GM12878 (cell line): ENCODE results near the gene CNOT8. TPM values are rescaled to one million over a fixed set of nuclear protein-coding genes. Genes with fewer than 3 reads are reported as not detected.

Experiments used
- ATAC-seq: fragments of 200-7000 bp; cut with Tn5 transposase; 3 replicates; pipeline ENCODE4 v1.9.1; 2020; ENCODE audit warnings: mild to moderate bottlenecking, moderate library complexity
- BruUV-seq: library from RNA; stranded (reverse); fragments of 400-500 nt; replicated peaks from 2 replicates; lab custom pipeline; 2021; lab: Mats Ljungman, UMichigan
- CTCF ChIA-PET: fragments of 300-600 bp; sonication (Branson Sonifier 250); formaldehyde crosslinking; extraction: SDS; loops from one replicate; lab custom pipeline; 2021; ENCODE audit warnings: inconsistent platforms; lab: Yijun Ruan, JAX
- POLR2A ChIA-PET: fragments of 350-600 bp; formaldehyde crosslinking; extraction: SDS; loops from one replicate; lab custom pipeline; 2021; ENCODE audit warnings: inconsistent platforms; lab: Charles Lee
- RAD21 ChIA-PET: fragments of 300-600 bp; sonication (Branson Sonifier 250); formaldehyde crosslinking; loops from one replicate; lab custom pipeline; 2023; ENCODE audit warnings: antibody characterized with exemption; ENCODE audit not compliant: unreplicated experiment; lab: Charles Lee
- SMC1A ChIA-PET: fragments of 300-600 bp; sonication (Branson Sonifier 250); formaldehyde crosslinking; loops from one replicate; lab custom pipeline; 2023; ENCODE audit not compliant: unreplicated experiment, uncharacterized antibody; lab: Charles Lee
- DNase-seq: peaks from one replicate; pipeline ENCODE4 v3.0.0-alpha.2; 2011; ENCODE audit warnings: low read depth, low spot score
- FAIRE-seq: peaks from 3 replicates; lab custom pipeline; 2011; peaks lifted over from hg19 to GRCh38; lab: Jason Lieb, UNC
- H2AFZ ChIP-seq: 2 replicates; pipeline ENCODE4 v1.6.0; 2011; ENCODE audit warnings: low read depth, low read length, control low read depth; ENCODE audit not compliant: control insufficient read depth
- H3K27ac ChIP-seq: 2 replicates; pipeline ENCODE4 v1.5.1; 2011; ENCODE audit warnings: control low read depth; ENCODE audit not compliant: control insufficient read depth, insufficient read depth
- H3K27me3 ChIP-seq, 2 experiments: replicated peaks in 1 of 2; 2 replicates each; pipeline versions ENCODE4 v1.6.0 to v1.6.1; 2011; ENCODE audit warnings: low read length in 1 of 2; ENCODE audit not compliant: control insufficient read depth in 2 of 2, insufficient read depth in 2 of 2
- H3K36me3 ChIP-seq, 2 experiments: 2 replicates each; pipeline ENCODE4 v1.5.1; 2011; ENCODE audit warnings: low read length in 1 of 2; ENCODE audit not compliant: control insufficient read depth in 2 of 2, insufficient read depth in 2 of 2
- H3K4me1 ChIP-seq: 2 replicates; pipeline ENCODE4 v1.6.1; 2011; ENCODE audit warnings: mild to moderate bottlenecking, low read length, moderate library complexity, mixed read lengths; ENCODE audit not compliant: control insufficient read depth, insufficient read depth
- H3K4me2 ChIP-seq: 2 replicates; pipeline ENCODE4 v1.6.0; 2011; ENCODE audit warnings: control low read depth; ENCODE audit not compliant: control insufficient read depth, insufficient read depth
- H3K4me3 ChIP-seq: fragments of 200-600 bp; sonication (generic); 2 replicates; pipeline ENCODE4 v1.5.1; 2016
- H3K79me2 ChIP-seq: 2 replicates; pipeline ENCODE4 v1.6.0; 2011; ENCODE audit warnings: low read length; ENCODE audit not compliant: control insufficient read depth, insufficient read depth
- H3K9ac ChIP-seq: 2 replicates; pipeline ENCODE4 v1.8.0; 2011; ENCODE audit warnings: low read length, control low read depth, mixed read lengths; ENCODE audit not compliant: control insufficient read depth, insufficient read depth
- H3K9me3 ChIP-seq: replicated peaks from 3 replicates; pipeline ENCODE4 v1.5.1; 2011; ENCODE audit warnings: mild to moderate bottlenecking, low read length; ENCODE audit not compliant: control insufficient read depth, insufficient read depth
- H4K20me1 ChIP-seq: 2 replicates; pipeline ENCODE4 v1.6.0; 2011; ENCODE audit not compliant: control insufficient read depth, insufficient read depth
- EZH2 ChIP-seq: IDR thresholded peaks from 2 replicates; pipeline ENCODE4 v1.6.1; 2012; ENCODE audit warnings: low read depth, mild to moderate bottlenecking, control low read depth, inconsistent platforms, low read length, borderline replicate concordance; ENCODE audit not compliant: control insufficient read depth
- FOS ChIP-seq: IDR thresholded peaks from 3 replicates; pipeline ENCODE4 v1.6.1; 2011; ENCODE audit warnings: borderline replicate concordance; ENCODE audit not compliant: insufficient read length; ENCODE audit errors: extremely low read depth
- KLF5 ChIP-seq: fragments of 450-650 bp; IDR thresholded peaks from 2 replicates; pipeline ENCODE4 v1.6.1; 2014; ENCODE audit warnings: mild to moderate bottlenecking; ENCODE audit not compliant: partially characterized antibody
- NKRF ChIP-seq: fragments of 450-650 bp; conservative IDR thresholded peaks from 2 replicates; pipeline ENCODE4 v1.6.1; 2017; ENCODE audit warnings: mild to moderate bottlenecking, moderate library complexity
- PBX3 ChIP-seq: IDR thresholded peaks from 2 replicates; pipeline ENCODE4 v1.6.1; 2011; ENCODE audit warnings: mild to moderate bottlenecking, low read depth, low read length, moderate library complexity; ENCODE audit not compliant: insufficient replicate concordance
- ZNF592 ChIP-seq: fragments of 450-650 bp; IDR thresholded peaks from 2 replicates; pipeline ENCODE4 v1.6.1; 2017; ENCODE audit warnings: mild to moderate bottlenecking, moderate library complexity
- WGBS: methylation state at CpG from one replicate; pipeline ENCODE4 v1.1.6; 2016; ENCODE audit warnings: low lambda C conversion rate; ENCODE audit not compliant: insufficient replicate concordance, insufficient coverage; ENCODE audit errors: missing lambda C conversion rate; 5-methylcytosine and 5-hydroxymethylcytosine counted together
- in situ Hi-C: fragments of 300-500 bp; cut with MboI; formaldehyde crosslinking; loops from 9 replicates; pipeline ENCODE4 v1.14.3; 2018; ENCODE audit warnings: mixed read lengths
- intact Hi-C: fragments of 100-400 bp; cut with micrococcal nuclease; formaldehyde crosslinking; loops from one replicate; pipeline ENCODE4 v1.14.2; 2022; ENCODE audit not compliant: unreplicated experiment
- polyA plus RNA-seq, 11 experiments: library from polyadenylated mRNA; depleted of rRNA in 4 of 11; unstranded in 6 of 11; stranded (reverse) in 5 of 11; fragments of >200 nt; fragmentation: Nextera tagmentation in 4 of 11; fragmentation: Illumina TruSeq in 1 of 11; extraction: Ambion mirVana in 4 of 11; extraction: Trizol in 1 of 11; gene quantifications; 1 replicate in 1 of 11; 2 replicates in 10 of 11; pipeline versions ENCODE4 v1.2.1 to v1.2.3, GENCODE V29; 2011 to 2016; ENCODE audit warnings: inconsistent platforms in 2 of 11, missing spikeins in 2 of 11, low read depth in 1 of 11
- total RNA-seq, 4 experiments: library from RNA; depleted of rRNA in 3 of 4; stranded (reverse); fragments of >200 nt in 3 of 4; fragmentation: Illumina TruSeq in 1 of 4; extraction: Trizol in 1 of 4; gene quantifications; 2 replicates each; pipeline versions ENCODE4 v1.2.1 to v1.2.3, GENCODE V29; 2013 to 2021

The CNOT8 gene
- total and polyA plus RNA-seq, 10 of the 15 experiments (the other 5 are each of a cell fraction or from before 2014, with no cell fraction given): 13.2 to 57.1 (median 39.0) TPM

GRCh38 chr5:154860123-154860522 lies 1.7 kb downstream of the CNOT8 start:
- FAIRE-seq: no peak
- DNase-seq: no peak
- H3K4me2 ChIP-seq: peak overlapping the region; percentile 99
- no peaks in the 10 kb centered on the region for H3K9me3 ChIP-seq
- TF ChIP-seq FOS: no peak
- ATAC-seq: no peak
- in situ Hi-C loops: loop anchor here (5.0 kb wide), 1 partner anchor 108 kb away; no protein-coding TSS in a partner anchor
- H4K20me1 ChIP-seq: no peaks in the 10 kb centered on the region; the same call in 1 of the 2 replicates
- H3K4me3 ChIP-seq: peak overlapping the region; percentile 97
- H3K27me3 ChIP-seq: no peaks in the 10 kb centered on the region
- ChIA-PET RAD21 (no interaction called here), POLR2A (interaction anchor here (0.9 to 1.3 kb wide), 3 partner anchors 79 to 102 kb away, joined by 3 read pairs; no protein-coding TSS in a partner anchor), CTCF (interaction anchor here (0.8 to 1.5 kb wide), 3 partner anchors 106 to 210 kb away, joined by 3 read pairs; no protein-coding TSS in a partner anchor), SMC1A (interaction anchor here (0.7 to 1.0 kb wide), 4 partner anchors 9 to 146 kb away, joined by 3 to 5 read pairs (median 3); no protein-coding TSS in a partner anchor)
- peaks cover 17% of the 10 kb centered on the region for H3K4me1 ChIP-seq
- H3K36me3 ChIP-seq: peaks cover 0 to 1% of the 10 kb centered on the region in 2 experiments; a peak in 3 of 4 replicates
- BruUV-seq: no TSS peak
- intact Hi-C loops: loop anchor here (5.0 kb wide), 1 partner anchor 208 kb away; no protein-coding TSS in a partner anchor
- peak overlapping the region; percentile 80 for H3K9ac ChIP-seq
- peak overlapping the region; percentile 91 for H3K27ac ChIP-seq
- 25% methylated on average over 5 of the region's 5 CpGs for WGBS
- H3K79me2 ChIP-seq: peaks cover 53% of the 10 kb centered on the region
- H2AFZ ChIP-seq: no peak overlapping the region

- in situ Hi-C loops: loop anchor here (5.0 kb wide), 1 partner anchor 108 kb away; no protein-coding TSS in a partner anchor
- intact Hi-C loops: loop anchor here (5.0 kb wide), 1 partner anchor 208 kb away; no protein-coding TSS in a partner anchor
- Histone ChIP-seq H4K20me1 (no peaks in the 10 kb centered on the region; the same call in 1 of the 2 replicates), H3K27me3 (no peaks in the 10 kb centered on the region), H2AFZ (no peak overlapping the region), H3K4me1 (peaks cover 17% of the 10 kb centered on the region), H3K27ac (peak overlapping the region; percentile 91), H3K9me3 (no peaks in the 10 kb centered on the region), H3K4me3 (peak overlapping the region; percentile 97), H3K4me2 (peak overlapping the region; percentile 99), H3K36me3 (peaks cover under 1 to 1% of the 10 kb centered on the region in 2 experiments), H3K9ac (peak overlapping the region; percentile 80; the same call in 1 of the 2 replicates), H3K79me2 (peaks cover 53% of the 10 kb centered on the region)
- 20% methylated on average over 4 of the region's 4 CpGs for WGBS
- no peak for DNase-seq
- ChIA-PET RAD21 (no interaction called here), SMC1A (interaction anchor here (0.7 kb wide), 2 partner anchors 20 to 146 kb away, joined by 3 read pairs; no protein-coding TSS in a partner anchor), POLR2A (interaction anchor here (0.9 to 1.3 kb wide), 2 partner anchors 100 to 103 kb away, joined by 3 read pairs; no protein-coding TSS in a partner anchor), CTCF (interaction anchor here (1.5 kb wide), 1 partner anchor 107 kb away, joined by 3 read pairs; no protein-coding TSS in a partner anchor)
- FAIRE-seq: no peak
- BruUV-seq: no TSS peak
- no peak for ATAC-seq
- TF ChIP-seq NKRF: no peak
- no peak for TF ChIP-seq PBX3
- TF ChIP-seq KLF5: no peak
- TF ChIP-seq FOS: no peak
- no peak for TF ChIP-seq EZH2
- no peak for TF ChIP-seq ZNF592
Observed at GRCh38 chr5:154860765-154861164, 2.3 kb downstream of the CNOT8 start.
